MM.1S (cell line): Measurements from ENCODE around the gene LRMDA.

Source experiments
- DNase-seq: peaks from one replicate; pipeline ENCODE4 v3.0.0-alpha.2; 2015
- H2AFZ ChIP-seq: fragments of 300-600 bp; sonication (generic); 2 replicates; pipeline ENCODE4 v1.6.0; 2016; ENCODE audit warnings: antibody characterized with exemption, low read length
- H3F3A ChIP-seq: fragments of 300-600 bp; sonication (generic); 2 replicates; pipeline ENCODE4 v1.6.1; 2016; ENCODE audit warnings: mild to moderate bottlenecking, antibody characterized with exemption, low read length, moderate library complexity, mixed read lengths; ENCODE audit not compliant: insufficient read depth
- H3K27ac ChIP-seq: fragments of 300-600 bp; sonication (generic); 2 replicates; pipeline ENCODE4 v1.5.1; 2016; ENCODE audit warnings: mild to moderate bottlenecking, low read length
- H3K27me3 ChIP-seq: fragments of 300-600 bp; sonication (generic); replicated peaks from 2 replicates; pipeline ENCODE4 v1.6.0; 2016; ENCODE audit warnings: low read length; ENCODE audit not compliant: insufficient read depth
- H3K36me3 ChIP-seq: fragments of 300-600 bp; sonication (generic); replicated peaks from 2 replicates; pipeline ENCODE4 v1.6.1; 2016; ENCODE audit warnings: mild to moderate bottlenecking, low read length, mixed read lengths; ENCODE audit not compliant: insufficient read depth
- H3K4me1 ChIP-seq: fragments of 300-600 bp; sonication (generic); 2 replicates; pipeline ENCODE4 v1.6.1; 2016; ENCODE audit warnings: low read length, mixed read lengths
- H3K4me2 ChIP-seq: fragments of 300-600 bp; sonication (generic); 2 replicates; pipeline ENCODE4 v1.6.0; 2016; ENCODE audit warnings: low read depth, low read length
- H3K4me3 ChIP-seq: fragments of 300-600 bp; sonication (generic); 2 replicates; pipeline ENCODE4 v1.5.1; 2016; ENCODE audit warnings: low read length, mixed read lengths
- H3K79me2 ChIP-seq: fragments of 300-600 bp; sonication (generic); 2 replicates; pipeline ENCODE4 v1.6.1; 2016; ENCODE audit warnings: mixed run types, low read length, mixed read lengths
- H3K9ac ChIP-seq: fragments of 300-600 bp; sonication (generic); 2 replicates; pipeline ENCODE4 v1.6.1; 2016; ENCODE audit warnings: low read length, mixed read lengths
- H3K9me2 ChIP-seq: fragments of 300-600 bp; sonication (generic); replicated peaks from 2 replicates; pipeline ENCODE4 v1.6.1; 2016; ENCODE audit warnings: mild to moderate bottlenecking, low read length, mixed read lengths; ENCODE audit not compliant: insufficient read depth
- H3K9me3 ChIP-seq: fragments of 300-600 bp; sonication (generic); replicated peaks from 2 replicates; pipeline ENCODE4 v1.6.1; 2016; ENCODE audit warnings: mild to moderate bottlenecking, low read length, mixed read lengths; ENCODE audit not compliant: insufficient read depth
- H4K20me1 ChIP-seq: fragments of 300-600 bp; sonication (generic); 2 replicates; pipeline ENCODE4 v1.6.1; 2016; ENCODE audit warnings: mild to moderate bottlenecking, low read length, moderate library complexity, mixed read lengths; ENCODE audit not compliant: insufficient read depth
- EZH2 ChIP-seq: fragments of 300-600 bp; sonication (generic); optimal IDR thresholded peaks from 2 replicates; pipeline ENCODE3; 2017; ENCODE audit warnings: low read depth, mild to moderate bottlenecking, antibody characterized with exemption, low read length, mixed read lengths
- EZH2phosphoT487 ChIP-seq: fragments of 300-600 bp; sonication (generic); IDR thresholded peaks from 2 replicates; pipeline ENCODE4 v1.6.1; 2018; ENCODE audit warnings: antibody characterized with exemption, low read length
- TF ChIP-seq, protein P1 (sequence below): fragments of 300-600 bp; sonication (generic); IDR thresholded peaks from 2 replicates; pipeline ENCODE4 v1.5.1; 2016; ENCODE audit warnings: antibody characterized with exemption, low read length, mixed read lengths

The LRMDA gene

DNA sequence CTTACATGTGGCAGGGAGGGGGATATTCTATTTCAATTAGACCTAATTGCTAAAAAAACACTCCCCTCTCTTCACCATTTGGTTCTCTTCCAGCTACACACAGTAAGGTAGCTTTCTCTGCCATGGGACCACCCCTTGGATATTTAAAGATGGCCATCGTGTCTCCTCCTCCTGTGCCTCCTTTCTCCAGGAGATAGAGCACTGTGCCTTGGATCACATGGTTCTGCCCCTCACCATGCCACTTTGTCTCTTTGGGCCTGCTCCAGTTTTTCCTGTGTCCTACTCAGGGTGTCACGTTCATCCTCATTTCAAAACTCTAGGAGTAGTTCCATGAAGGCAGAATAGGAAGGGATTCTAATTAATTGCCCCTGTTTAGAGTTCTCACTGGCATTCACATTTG is 1146.0 kb downstream of the LRMDA start:
- Histone ChIP-seq H3K27ac (no peak overlapping the region), H2AFZ (no peak overlapping the region), H3K36me3 (no peaks in the 10 kb centered on the region), H3F3A (no peaks in the 10 kb centered on the region), H3K9me3 (no peaks in the 10 kb centered on the region), H3K4me2 (no peak overlapping the region), H3K79me2 (no peaks in the 10 kb centered on the region), H3K4me1 (no peaks in the 10 kb centered on the region), H3K9me2 (no peaks in the 10 kb centered on the region), H3K4me3 (no peak overlapping the region), H3K27me3 (no peaks in the 10 kb centered on the region), H3K9ac (no peak overlapping the region), H4K20me1 (no peaks in the 10 kb centered on the region)
- DNase-seq = no peak
- TF ChIP-seq, protein P1, sequence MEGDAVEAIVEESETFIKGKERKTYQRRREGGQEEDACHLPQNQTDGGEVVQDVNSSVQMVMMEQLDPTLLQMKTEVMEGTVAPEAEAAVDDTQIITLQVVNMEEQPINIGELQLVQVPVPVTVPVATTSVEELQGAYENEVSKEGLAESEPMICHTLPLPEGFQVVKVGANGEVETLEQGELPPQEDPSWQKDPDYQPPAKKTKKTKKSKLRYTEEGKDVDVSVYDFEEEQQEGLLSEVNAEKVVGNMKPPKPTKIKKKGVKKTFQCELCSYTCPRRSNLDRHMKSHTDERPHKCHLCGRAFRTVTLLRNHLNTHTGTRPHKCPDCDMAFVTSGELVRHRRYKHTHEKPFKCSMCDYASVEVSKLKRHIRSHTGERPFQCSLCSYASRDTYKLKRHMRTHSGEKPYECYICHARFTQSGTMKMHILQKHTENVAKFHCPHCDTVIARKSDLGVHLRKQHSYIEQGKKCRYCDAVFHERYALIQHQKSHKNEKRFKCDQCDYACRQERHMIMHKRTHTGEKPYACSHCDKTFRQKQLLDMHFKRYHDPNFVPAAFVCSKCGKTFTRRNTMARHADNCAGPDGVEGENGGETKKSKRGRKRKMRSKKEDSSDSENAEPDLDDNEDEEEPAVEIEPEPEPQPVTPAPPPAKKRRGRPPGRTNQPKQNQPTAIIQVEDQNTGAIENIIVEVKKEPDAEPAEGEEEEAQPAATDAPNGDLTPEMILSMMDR = no peak
- TF ChIP-seq EZH2phosphoT487 = no peak
- TF ChIP-seq EZH2 = no peak

DNA sequence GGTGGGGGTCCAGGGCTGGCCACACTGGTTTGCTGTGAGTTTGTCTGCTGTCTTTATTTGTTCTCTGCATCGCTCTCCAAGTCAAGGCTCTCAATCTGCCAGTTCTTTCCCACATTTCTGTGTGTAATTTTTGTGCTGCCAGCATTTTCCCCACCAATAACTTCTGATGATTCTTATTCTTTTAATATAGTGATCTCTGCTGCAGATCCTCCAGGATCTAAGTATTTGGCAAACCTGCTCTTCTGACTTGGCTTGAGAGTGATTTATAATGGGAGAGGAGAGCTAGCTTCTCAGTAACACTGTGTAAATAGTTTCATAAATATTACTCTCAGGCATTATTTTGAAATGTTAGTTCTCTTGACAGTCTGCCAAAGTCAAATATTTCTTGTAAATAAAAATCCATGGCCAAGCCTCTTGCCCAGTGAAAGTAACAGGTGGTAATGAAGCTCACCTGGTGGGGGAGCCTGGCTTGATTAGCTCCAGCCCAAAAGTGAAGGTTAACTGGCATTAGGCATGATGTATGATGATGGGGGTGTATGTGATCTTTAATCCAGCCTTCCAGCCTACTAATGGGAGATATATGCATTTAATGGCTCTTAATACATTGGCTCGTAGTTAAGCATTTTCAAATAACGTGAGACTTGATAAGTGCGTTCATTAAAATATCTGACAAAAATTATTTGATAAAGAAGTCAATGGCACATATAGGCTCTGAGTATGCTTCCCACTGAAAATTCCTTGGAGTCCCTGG is 1150.3 kb downstream of the LRMDA start:
- DNase-seq = no peak
- Histone ChIP-seq H3K4me1 (no peaks in the 10 kb centered on the region), H3K27me3 (no peaks in the 10 kb centered on the region), H3K4me3 (no peak overlapping the region), H3K9ac (no peak overlapping the region), H2AFZ (no peak overlapping the region), H3K9me2 (no peaks in the 10 kb centered on the region), H3F3A (no peaks in the 10 kb centered on the region), H4K20me1 (no peaks in the 10 kb centered on the region), H3K4me2 (no peak overlapping the region), H3K79me2 (no peaks in the 10 kb centered on the region), H3K27ac (no peak overlapping the region), H3K9me3 (no peaks in the 10 kb centered on the region), H3K36me3 (no peaks in the 10 kb centered on the region)
- TF ChIP-seq, protein P1 = no peak
- TF ChIP-seq EZH2 (no peak), EZH2phosphoT487 (no peak)

DNA sequence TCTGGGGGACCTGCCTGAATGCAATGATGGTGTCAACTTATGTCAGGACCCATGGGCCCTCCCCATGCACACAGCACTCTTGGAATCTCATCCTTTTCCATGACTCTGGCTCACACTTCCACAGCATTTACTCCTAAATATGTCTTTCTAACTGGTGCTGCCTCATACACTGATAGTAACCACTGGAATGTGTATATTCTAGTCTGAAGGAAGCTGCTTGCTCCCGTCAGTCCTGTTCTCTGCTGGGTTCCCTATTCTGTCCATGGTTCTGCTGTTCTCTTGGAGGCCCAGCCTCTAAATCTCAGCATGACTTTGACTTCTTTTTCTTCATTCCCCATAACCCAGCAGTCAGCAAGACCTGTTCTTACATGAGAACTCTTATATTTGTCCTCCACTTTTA is 1151.1 kb downstream of the LRMDA start:
- H3K9ac ChIP-seq = no peak overlapping the region
- no peaks in the 10 kb centered on the region for H3K79me2 ChIP-seq
- DNase-seq = no peak
- H3K27me3 ChIP-seq = no peaks in the 10 kb centered on the region
- H3K9me2 ChIP-seq = no peaks in the 10 kb centered on the region
- H3K9me3 ChIP-seq = no peaks in the 10 kb centered on the region
- no peaks in the 10 kb centered on the region for H3F3A ChIP-seq
- H3K4me1 ChIP-seq = no peaks in the 10 kb centered on the region
- no peak overlapping the region for H2AFZ ChIP-seq
- no peak overlapping the region for H3K27ac ChIP-seq
- no peak overlapping the region for H3K4me2 ChIP-seq
- no peak overlapping the region for H3K4me3 ChIP-seq
- no peaks in the 10 kb centered on the region for H4K20me1 ChIP-seq
- H3K36me3 ChIP-seq = no peaks in the 10 kb centered on the region
- TF ChIP-seq EZH2phosphoT487 (no peak), EZH2 (no peak)
- TF ChIP-seq, protein P1 = no peak
